ENCODE data around the gene KDM8.

Gene KDM8

GRCh38 chr16:27216297-27216885 lies 13.1 kb downstream of the KDM8 start:
- Histone ChIP-seq H3K9me3 (ENCODE audit: low read length) (no peaks in the 10 kb centered on the region), H3K4me3 (ENCODE audit: low read depth, low read length, poor library complexity, severe bottlenecking) (no peak overlapping the region), H3K9me2 (ENCODE audit: low read depth, low read length) (no peaks in the 10 kb centered on the region), H3K4me2 (ENCODE audit: low read length) (no peak overlapping the region), H3K79me2 (ENCODE audit: insufficient read depth, low read length) (no peaks in the 10 kb centered on the region), H3F3A (ENCODE audit: insufficient read depth, low read length) (no peaks in the 10 kb centered on the region), H3K36me3 (ENCODE audit: insufficient read depth, low read length) (peaks cover 5% of the 10 kb centered on the region), H3K9ac (ENCODE audit: low read length) (no peak overlapping the region), H4K20me1 (ENCODE audit: insufficient read depth, low read length) (no peaks in the 10 kb centered on the region), H3K27ac (ENCODE audit: low read depth, low read length, poor library complexity, severe bottlenecking) (no peak overlapping the region), H3K4me1 (ENCODE audit: insufficient read depth, low read length, severe bottlenecking) (no peaks in the 10 kb centered on the region), H2AFZ (ENCODE audit: low read length) (no peak overlapping the region), H3K27me3 (ENCODE audit: insufficient read depth, low read length) (no peaks in the 10 kb centered on the region)
- no peak for TF ChIP-seq CTCF (IDR thresholded peaks at IDR 0.05; ENCODE audit: low read length)
- TF ChIP-seq EZH2 (IDR thresholded peaks at IDR 0.05; ENCODE audit: borderline replicate concordance, low read length) = no peak

- Histone ChIP-seq H3K9me3 (ENCODE audit: low read length) (no peaks in the 10 kb centered on the region), H3K27ac (ENCODE audit: low read depth, low read length, poor library complexity, severe bottlenecking) (no peak overlapping the region), H3K36me3 (ENCODE audit: insufficient read depth, low read length) (peaks cover 5% of the 10 kb centered on the region), H4K20me1 (ENCODE audit: insufficient read depth, low read length) (no peaks in the 10 kb centered on the region), H3F3A (ENCODE audit: insufficient read depth, low read length) (no peaks in the 10 kb centered on the region), H3K27me3 (ENCODE audit: insufficient read depth, low read length) (no peaks in the 10 kb centered on the region), H2AFZ (ENCODE audit: low read length) (no peak overlapping the region), H3K9me2 (ENCODE audit: low read depth, low read length) (no peaks in the 10 kb centered on the region), H3K4me2 (ENCODE audit: low read length) (no peak overlapping the region), H3K4me1 (ENCODE audit: insufficient read depth, low read length, severe bottlenecking) (peaks cover 3% of the 10 kb centered on the region), H3K9ac (ENCODE audit: low read length) (no peak overlapping the region), H3K4me3 (ENCODE audit: low read depth, low read length, poor library complexity, severe bottlenecking) (no peak overlapping the region), H3K79me2 (ENCODE audit: insufficient read depth, low read length) (no peaks in the 10 kb centered on the region)
- TF ChIP-seq EZH2 (IDR thresholded peaks at IDR 0.05; ENCODE audit: borderline replicate concordance, low read length) = no peak
Observed at GRCh38 chr16:27217256-27217655, 13.9 kb downstream of the KDM8 start.

GRCh38 chr16:27218756-27219155 lies 15.4 kb downstream of the KDM8 start:
- Histone ChIP-seq H3K79me2 (ENCODE audit: insufficient read depth, low read length) (no peaks in the 10 kb centered on the region), H3K9me2 (ENCODE audit: low read depth, low read length) (no peaks in the 10 kb centered on the region), H3F3A (ENCODE audit: insufficient read depth, low read length) (no peaks in the 10 kb centered on the region), H3K9ac (ENCODE audit: low read length) (no peak overlapping the region), H3K27ac (ENCODE audit: low read depth, low read length, poor library complexity, severe bottlenecking) (no peak overlapping the region), H3K4me3 (ENCODE audit: low read depth, low read length, poor library complexity, severe bottlenecking) (no peak overlapping the region), H3K4me2 (ENCODE audit: low read length) (no peak overlapping the region), H3K9me3 (ENCODE audit: low read length) (no peaks in the 10 kb centered on the region), H4K20me1 (ENCODE audit: insufficient read depth, low read length) (no peaks in the 10 kb centered on the region), H3K4me1 (ENCODE audit: insufficient read depth, low read length, severe bottlenecking) (peaks cover 6% of the 10 kb centered on the region), H2AFZ (ENCODE audit: low read length) (no peak overlapping the region), H3K27me3 (ENCODE audit: insufficient read depth, low read length) (no peaks in the 10 kb centered on the region), H3K36me3 (ENCODE audit: insufficient read depth, low read length) (peaks cover 6% of the 10 kb centered on the region)
- TF ChIP-seq CTCF (IDR thresholded peaks at IDR 0.05; ENCODE audit: low read length) (no peak), EZH2 (IDR thresholded peaks at IDR 0.05; ENCODE audit: borderline replicate concordance, low read length) (no peak)

- peaks cover 6% of the 10 kb centered on the region for H3K4me1 ChIP-seq (ENCODE audit: insufficient read depth, low read length, severe bottlenecking)
- peaks cover 10% of the 10 kb centered on the region for H3K36me3 ChIP-seq (ENCODE audit: insufficient read depth, low read length)
- H3K9ac ChIP-seq (ENCODE audit: low read length) = no peak overlapping the region
- H3K4me2 ChIP-seq (ENCODE audit: low read length) = no peak overlapping the region
- H3K4me3 ChIP-seq (ENCODE audit: low read depth, low read length, poor library complexity, severe bottlenecking) = no peak overlapping the region
- H4K20me1 ChIP-seq (ENCODE audit: insufficient read depth, low read length) = no peaks in the 10 kb centered on the region
- no peaks in the 10 kb centered on the region for H3K9me3 ChIP-seq (ENCODE audit: low read length)
- no peaks in the 10 kb centered on the region for H3K27me3 ChIP-seq (ENCODE audit: insufficient read depth, low read length)
- H3K79me2 ChIP-seq (ENCODE audit: insufficient read depth, low read length) = no peaks in the 10 kb centered on the region
- no peak overlapping the region for H3K27ac ChIP-seq (ENCODE audit: low read depth, low read length, poor library complexity, severe bottlenecking)
- no peaks in the 10 kb centered on the region for H3K9me2 ChIP-seq (ENCODE audit: low read depth, low read length)
- H3F3A ChIP-seq (ENCODE audit: insufficient read depth, low read length) = no peaks in the 10 kb centered on the region
- TF ChIP-seq EZH2 (IDR thresholded peaks at IDR 0.05; ENCODE audit: borderline replicate concordance, low read length) (no peak), CTCF (IDR thresholded peaks at IDR 0.05; ENCODE audit: low read length) (no peak)
- no peak overlapping the region for H2AFZ ChIP-seq (ENCODE audit: low read length)
Observed at GRCh38 chr16:27219161-27219560, 15.8 kb downstream of the KDM8 start.

All from OCI-LY1 (cell line).